Daoy (cell line): ENCODE data around the gene DMD. TPM values are rescaled to one million over a fixed set of nuclear protein-coding genes. Genes with fewer than 3 reads are reported as not detected.

Source experiments
- DNase-seq: peaks from one replicate; pipeline ENCODE4 v3.0.0-alpha.2; 2015; ENCODE audit warnings: low read depth
- total RNA-seq: library from RNA; depleted of rRNA; stranded (reverse); fragments of >200 nt; shearing (Covaris generic); gene quantifications from 2 replicates; pipeline ENCODE4 v1.2.3, GENCODE V29; 2014

Gene DMD
- total RNA-seq, 1 experiment from 2014 or later = 14.1 TPM

DNA sequence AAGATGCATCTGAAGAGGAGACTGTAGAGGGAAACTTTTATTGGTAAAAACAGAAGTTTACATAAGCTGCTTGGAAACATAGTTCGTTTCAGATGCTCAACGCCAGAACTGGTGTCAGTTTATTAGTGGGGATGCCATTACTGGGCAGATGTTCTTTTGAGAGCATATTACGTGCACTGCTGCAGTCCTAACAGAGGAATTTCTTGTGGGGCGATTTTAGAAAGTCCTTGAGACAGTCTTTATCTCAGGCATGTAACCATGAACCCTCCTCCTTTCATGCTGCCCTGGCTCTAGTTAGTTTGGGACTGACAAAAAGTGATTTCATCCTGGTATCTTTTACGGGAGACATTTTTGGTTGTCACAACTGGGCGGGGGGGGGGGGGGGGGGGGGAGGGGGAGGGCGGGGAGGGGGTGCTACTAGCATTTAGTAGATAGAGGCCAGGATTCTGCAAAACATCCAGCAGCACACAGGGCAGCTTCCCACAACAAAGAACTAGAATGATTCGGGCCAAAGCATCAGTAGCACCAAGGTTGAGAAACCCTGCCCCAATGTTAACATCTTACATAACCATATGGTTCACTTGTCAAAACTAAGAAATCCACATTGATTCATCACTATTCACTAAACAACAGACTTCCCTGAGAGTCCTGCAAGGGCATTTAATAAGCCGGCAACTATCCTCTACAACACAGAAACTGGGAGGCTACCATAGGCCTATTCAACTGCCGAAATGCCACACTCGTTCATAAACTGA lies 2021.0 kb downstream of the DMD start:
- DNase-seq = no peak

- DNase-seq = no peak
Measured at GRCh38 chrX:31186693-31187338, 2024.5 kb downstream of the DMD start.

DNA sequence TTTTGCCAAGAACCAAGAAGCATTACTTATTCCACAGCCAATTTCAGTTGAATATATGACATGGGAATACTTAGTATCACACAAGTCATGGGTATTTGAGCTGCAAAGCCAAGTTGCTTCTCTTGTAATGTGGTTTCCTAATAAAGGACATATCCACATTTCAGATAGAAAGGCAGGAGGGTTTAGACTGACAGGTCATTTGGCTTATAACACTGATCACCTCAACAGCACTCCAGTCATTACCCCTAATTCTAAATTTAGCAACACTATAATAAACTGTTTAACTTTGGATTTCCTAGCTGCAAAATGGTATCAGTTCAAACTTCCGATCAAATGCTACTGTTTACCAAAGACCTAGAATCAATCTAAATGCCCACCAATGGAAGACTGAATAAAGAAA lies 2025.5 kb downstream of the DMD start:
- no peak for DNase-seq

GRCh38 chrX:31181377-31182000 lies 2029.9 kb downstream of the DMD start:
- no peak for DNase-seq

GRCh38 chrX:31179203-31179602 lies 2032.1 kb downstream of the DMD start:
- no peak for DNase-seq

DNA sequence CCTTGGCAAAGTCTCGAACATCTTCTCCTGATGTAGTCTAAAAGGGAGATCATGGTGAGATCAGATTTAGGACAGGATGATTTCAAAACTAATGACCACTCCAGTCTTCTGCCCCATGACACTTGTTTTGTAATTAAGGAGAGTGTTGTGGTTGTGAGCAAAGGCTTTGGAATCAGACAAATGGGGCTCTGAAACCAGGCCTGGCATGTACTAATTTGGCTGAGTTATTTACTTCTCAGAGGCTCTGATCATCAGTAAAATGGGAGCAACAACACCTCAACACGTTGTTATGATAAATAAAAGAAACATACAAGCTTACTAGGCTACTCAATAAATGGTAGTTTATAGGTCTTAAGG lies 2032.6 kb downstream of the DMD start:
- no peak for DNase-seq

- DNase-seq = no peak
Measured at GRCh38 chrX:31178064-31178768, 2033.1 kb downstream of the DMD start.

DNA sequence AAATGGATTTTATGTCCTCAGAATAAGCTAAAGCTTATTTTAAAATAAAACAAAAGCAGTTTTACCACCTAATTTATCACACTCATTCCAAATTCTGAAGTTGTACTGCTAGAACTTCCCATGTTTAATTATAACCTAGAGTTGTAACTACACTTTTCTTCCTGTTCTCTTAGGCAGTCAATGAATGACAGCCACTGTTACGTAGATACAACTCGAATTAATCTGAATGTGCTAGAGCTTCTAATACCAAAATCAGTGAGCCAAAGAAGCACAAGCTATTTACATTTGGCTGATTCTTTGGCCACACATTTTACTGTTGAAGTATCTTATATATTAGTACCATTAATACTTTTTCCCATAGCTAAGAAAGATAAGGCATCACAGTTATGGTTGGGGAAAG lies 2040.6 kb downstream of the DMD start:
- no peak for DNase-seq

GRCh38 chrX:31168551-31168950 lies 2042.8 kb downstream of the DMD start:
- no peak for DNase-seq

GRCh38 chrX:31166832-31167231 lies 2044.5 kb downstream of the DMD start:
- DNase-seq = no peak

- no peak for DNase-seq
Measured at GRCh38 chrX:31166416-31166815, 2044.9 kb downstream of the DMD start.

DNA sequence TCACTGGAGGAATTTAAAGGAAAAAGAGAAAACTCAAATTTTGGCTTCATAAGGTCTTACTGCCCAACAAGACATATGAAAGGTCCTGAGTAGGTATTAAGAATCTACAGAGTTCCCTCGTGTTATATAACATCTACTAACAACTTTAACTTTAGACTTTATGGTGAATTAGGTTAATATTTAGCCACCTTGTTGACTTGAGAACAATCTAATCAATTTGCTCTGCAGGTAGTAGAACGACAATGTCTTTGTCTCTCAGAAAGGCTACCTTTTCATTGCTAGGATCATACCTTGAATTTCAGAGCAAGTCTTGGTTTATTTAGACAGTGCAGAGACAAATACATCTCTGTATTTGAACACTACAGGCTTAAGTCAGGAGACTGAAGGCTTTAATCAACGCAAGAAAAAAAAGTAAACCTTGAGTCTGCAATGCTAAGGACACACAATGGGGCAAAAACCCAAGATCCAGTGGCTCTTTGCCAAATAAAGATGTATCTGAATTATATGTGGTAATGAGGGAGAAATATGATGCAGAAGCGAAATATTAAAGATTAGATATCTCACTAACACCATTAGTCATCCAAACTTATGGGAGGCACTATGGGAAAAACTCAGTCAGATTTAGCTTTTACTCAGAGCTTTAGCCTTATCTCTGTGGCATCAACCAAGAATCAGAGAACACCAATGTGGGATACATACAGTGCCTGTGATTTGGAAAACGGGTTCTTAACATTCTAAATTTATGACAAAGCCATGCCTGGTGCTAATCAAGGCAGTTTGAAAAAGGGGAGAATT lies 2045.9 kb downstream of the DMD start:
- DNase-seq = no peak

- DNase-seq = no peak
Measured at GRCh38 chrX:31154946-31155345, 2056.4 kb downstream of the DMD start.

GRCh38 chrX:31153475-31154047 lies 2057.8 kb downstream of the DMD start:
- no peak for DNase-seq

GRCh38 chrX:31147175-31147574 lies 2064.2 kb downstream of the DMD start:
- no peak for DNase-seq

DNA sequence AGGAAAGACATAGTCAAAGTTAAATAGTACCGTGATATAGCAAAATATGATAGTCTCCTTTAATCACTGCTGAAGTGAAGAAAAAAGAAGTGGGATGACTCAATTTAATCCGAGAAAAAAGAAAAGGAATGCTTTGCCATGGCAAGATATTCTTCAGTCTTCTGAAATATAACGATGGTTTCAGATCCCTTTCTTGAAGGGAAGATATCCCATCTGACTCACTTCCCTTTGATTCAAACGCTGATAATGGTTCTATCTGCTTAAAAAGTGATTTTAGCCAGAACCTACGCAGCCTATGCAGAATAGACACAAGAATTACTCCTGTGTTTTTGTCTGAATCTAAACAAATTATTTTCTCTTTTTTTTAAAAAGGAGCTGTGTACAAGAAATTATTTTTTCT lies 2071.4 kb downstream of the DMD start:
- no peak for DNase-seq

DNA sequence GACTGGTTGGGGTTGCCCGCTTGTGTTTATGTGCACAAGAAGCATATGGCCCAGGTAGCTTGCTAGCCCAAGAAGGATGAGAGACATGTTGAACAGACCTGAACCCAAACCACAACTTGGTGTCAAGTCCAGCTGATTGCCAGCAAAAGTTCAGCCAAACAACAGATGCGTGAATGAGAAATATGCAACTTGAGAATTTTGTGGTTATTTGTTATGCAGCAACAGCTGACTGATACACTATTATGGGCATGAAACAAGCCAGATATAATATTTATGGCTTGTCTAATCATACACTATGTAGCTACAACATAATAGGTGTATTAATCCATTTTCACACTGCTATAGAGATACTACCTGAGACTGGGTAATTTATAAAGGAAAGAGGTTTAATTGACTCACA lies 2073.2 kb downstream of the DMD start:
- DNase-seq = no peak

- no peak for DNase-seq
Measured at GRCh38 chrX:31136144-31136611, 2075.2 kb downstream of the DMD start.

- DNase-seq = no peak
Measured at GRCh38 chrX:31132821-31133241, 2078.5 kb downstream of the DMD start.

- no peak for DNase-seq
Measured at GRCh38 chrX:31130457-31131220, 2080.7 kb downstream of the DMD start.
